Measurements from ENCODE around the gene ZNF281.
"Not testable (repeated sequence)": the region's sequence is repeated elsewhere in the genome, so short reads cannot be mapped to it uniquely, and the experiment has no call there.

Gene ZNF281

DNA sequence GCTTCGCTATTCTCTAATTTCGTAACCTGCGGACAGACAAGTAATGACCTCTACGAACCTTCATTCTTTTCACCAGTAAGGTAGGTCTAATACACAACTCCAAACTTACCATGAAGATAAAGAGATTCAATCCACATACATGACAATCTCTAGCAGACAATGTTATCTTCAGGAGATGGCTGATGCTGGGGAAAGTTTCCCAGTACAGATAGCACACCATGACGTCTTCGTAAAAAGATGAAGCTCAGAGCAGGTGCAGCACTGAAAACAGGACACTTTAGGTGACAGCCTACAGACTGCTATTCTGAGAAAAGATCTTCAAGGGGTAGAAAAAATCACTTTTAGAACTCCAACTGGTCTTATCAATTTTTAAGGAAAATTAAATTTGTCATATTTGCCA is 41.3 kb downstream of the ZNF281 start:
- Mint-ChIP-seq H3K9me3 (no peaks in the 10 kb centered on the region), H3K36me3 (ENCODE audit: low read depth) (peaks cover 4% of the 10 kb centered on the region), H3K4me3 (no peak overlapping the region), H3K4me1 (ENCODE audit: low read depth) (no peaks in the 10 kb centered on the region), H3K27ac (no peak overlapping the region), H3K27me3 (no peaks in the 10 kb centered on the region)

DNA sequence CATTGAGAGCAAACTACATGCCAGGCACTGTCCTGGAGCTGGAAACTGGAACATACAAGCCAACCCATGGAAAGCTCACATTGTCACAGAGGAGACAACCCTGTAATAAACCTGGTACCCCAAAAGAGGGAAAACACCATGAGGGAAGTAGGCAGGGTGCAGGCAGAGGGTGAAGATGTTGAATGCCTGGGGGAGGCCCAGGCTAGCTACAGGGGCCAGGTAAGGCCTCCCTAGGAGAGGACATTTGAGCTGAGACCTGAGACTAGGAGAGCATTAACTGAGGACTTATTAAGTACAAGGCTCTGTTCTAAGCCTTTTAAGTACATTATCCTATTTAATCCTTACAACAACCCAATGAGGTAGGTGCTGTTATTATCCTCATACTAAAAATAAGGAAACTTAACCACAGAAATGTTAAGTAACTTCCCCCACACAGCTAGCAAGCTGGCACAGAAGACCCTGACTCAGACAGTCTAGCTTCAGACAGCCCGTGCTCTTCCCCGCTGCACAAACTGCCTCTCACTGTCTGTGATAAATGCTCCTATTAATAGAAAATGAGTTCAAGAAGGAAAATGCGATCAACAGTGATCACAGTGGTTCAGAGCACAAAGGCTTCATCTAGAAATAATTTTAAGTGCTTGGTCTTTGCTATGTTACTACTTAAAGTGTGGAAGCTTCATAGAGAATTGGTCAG is 41.8 kb downstream of the ZNF281 start:
- no peaks in the 10 kb centered on the region for H3K9me3 Mint-ChIP-seq
- no peaks in the 10 kb centered on the region for H3K27me3 Mint-ChIP-seq
- no peaks in the 10 kb centered on the region for H3K4me1 Mint-ChIP-seq (ENCODE audit: low read depth)
- H3K36me3 Mint-ChIP-seq (ENCODE audit: low read depth): peaks cover 4% of the 10 kb centered on the region
- H3K4me3 Mint-ChIP-seq: no peak overlapping the region
- H3K27ac Mint-ChIP-seq: no peak overlapping the region

DNA sequence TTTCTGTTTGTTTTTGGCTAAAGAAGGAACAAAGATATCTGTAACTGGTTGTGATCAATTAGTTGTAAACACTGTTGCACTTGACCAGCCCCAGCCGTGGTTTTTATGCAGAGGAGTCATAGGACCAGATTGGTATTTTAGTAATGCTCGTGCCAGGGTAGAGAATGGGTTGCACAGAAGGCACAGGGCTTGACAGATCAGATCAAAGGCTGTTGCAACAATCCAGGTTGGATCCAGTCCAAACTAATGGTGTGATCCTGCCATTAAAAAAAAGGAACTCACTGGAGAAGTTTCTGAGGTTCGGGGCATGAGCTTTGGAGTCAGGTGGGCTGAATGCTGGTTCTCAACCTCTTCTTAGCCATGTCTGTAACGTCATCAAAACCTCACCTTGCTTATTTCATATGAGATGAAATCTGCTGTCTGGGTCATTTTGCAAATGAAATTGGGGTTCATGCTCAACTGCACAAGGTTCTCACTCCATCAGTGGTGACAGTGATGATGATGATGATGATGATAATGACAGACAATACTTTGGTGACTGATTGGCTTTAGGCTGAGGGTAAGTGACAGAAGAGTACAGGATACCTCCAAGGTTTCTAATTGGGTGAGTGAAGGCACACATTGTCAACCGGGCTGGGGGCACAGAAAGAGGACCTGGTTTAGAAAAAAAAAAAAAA is 43.1 kb downstream of the ZNF281 start:
- H3K9me3 Mint-ChIP-seq: no peaks in the 10 kb centered on the region
- H3K27ac Mint-ChIP-seq: no peak overlapping the region
- H3K36me3 Mint-ChIP-seq (ENCODE audit: low read depth): peaks cover 4% of the 10 kb centered on the region
- no peaks in the 10 kb centered on the region for H3K27me3 Mint-ChIP-seq
- H3K4me1 Mint-ChIP-seq (ENCODE audit: low read depth): no peaks in the 10 kb centered on the region
- no peak overlapping the region for H3K4me3 Mint-ChIP-seq

DNA sequence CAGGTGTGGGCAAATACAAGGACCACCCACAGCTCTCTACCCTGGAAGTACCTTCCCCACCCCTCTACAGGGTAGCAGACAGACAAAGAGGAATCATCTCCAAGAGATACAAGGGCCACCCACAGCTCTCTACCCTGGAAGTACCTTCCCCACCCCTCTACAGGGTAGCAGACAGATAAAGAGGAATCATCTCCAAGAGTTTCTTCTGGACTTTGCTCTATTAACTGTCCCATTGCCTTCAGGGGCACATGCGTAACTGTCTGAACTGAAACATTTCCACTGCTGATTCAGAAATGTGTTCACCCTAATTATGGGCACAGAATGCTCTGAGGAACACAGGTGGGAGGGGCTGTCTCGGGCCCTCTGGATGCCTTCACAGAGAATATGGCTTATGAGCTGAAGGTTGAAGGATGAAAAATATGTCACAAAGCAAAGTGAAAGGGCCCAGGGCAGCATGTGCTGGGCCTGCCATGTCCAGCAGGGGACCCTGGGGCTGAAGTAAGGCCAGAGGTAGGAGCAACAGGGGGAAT is 43.9 kb downstream of the ZNF281 start:
- H3K4me1 Mint-ChIP-seq (ENCODE audit: low read depth): no peaks in the 10 kb centered on the region
- H3K27me3 Mint-ChIP-seq: no peaks in the 10 kb centered on the region
- H3K9me3 Mint-ChIP-seq: no peaks in the 10 kb centered on the region
- H3K36me3 Mint-ChIP-seq (ENCODE audit: low read depth): peaks cover 4% of the 10 kb centered on the region
- H3K27ac Mint-ChIP-seq: no peak overlapping the region
- H3K4me3 Mint-ChIP-seq: no peak overlapping the region

DNA sequence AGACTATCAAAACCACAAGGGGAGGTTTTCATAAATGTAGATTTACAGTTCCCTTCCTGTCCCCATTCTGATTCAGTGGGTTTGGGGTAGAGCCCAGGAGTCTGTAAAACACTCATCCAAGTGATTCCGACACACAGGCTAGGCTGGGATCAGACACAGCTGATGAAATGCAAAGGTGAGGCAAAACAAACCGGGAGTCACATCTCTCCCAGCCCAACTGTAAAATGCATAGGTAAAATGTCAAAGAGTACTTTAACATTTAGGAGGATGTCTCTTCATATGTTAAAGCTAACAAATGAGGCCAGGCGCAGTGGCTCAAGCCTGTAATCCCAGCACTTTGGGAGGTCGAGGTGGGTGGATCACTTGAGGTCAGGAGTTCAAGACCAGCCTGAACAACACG is 45.0 kb downstream of the ZNF281 start:
- H3K9me3 Mint-ChIP-seq: no peaks in the 10 kb centered on the region
- H3K4me1 Mint-ChIP-seq (ENCODE audit: low read depth): no peaks in the 10 kb centered on the region
- no peak overlapping the region for H3K27ac Mint-ChIP-seq
- H3K27me3 Mint-ChIP-seq: no peaks in the 10 kb centered on the region
- H3K4me3 Mint-ChIP-seq: no peak overlapping the region
- peaks cover 2% of the 10 kb centered on the region for H3K36me3 Mint-ChIP-seq (ENCODE audit: low read depth)

DNA sequence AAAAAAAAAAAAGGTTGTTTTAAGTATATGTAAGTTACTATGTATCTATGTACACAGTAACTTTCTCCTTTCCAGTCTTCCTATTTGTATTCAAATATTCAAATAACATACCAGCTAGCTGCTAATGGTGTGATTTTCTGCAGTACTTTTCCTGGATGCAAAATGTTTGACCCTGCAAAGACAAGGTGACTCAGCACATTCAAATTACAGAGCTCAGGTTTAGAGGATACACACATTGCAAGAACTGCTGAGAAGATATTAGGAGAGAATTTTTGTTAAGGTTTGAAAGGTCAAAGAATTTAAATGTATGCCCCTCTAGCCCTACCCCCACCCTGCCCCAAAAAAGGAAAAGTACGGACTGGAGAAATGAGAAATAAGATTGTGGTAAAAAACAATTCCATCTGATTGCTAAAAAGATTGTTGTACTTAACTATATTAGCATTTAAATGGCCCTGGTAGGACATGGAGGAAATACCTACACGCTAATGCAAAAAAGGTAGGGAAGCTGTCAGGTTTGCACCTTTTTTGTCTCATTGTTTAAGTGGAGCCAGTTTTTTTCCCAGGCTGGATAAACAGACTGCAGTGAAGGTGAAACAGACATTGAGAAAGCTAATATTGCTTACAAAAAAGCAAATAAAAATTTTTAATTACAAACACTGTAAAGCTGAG is 45.6 kb downstream of the ZNF281 start:
- H3K9me3 Mint-ChIP-seq: no peaks in the 10 kb centered on the region
- no peak overlapping the region for H3K4me3 Mint-ChIP-seq
- H3K4me1 Mint-ChIP-seq (ENCODE audit: low read depth): no peaks in the 10 kb centered on the region
- H3K36me3 Mint-ChIP-seq (ENCODE audit: low read depth): no peaks in the 10 kb centered on the region
- H3K27ac Mint-ChIP-seq: no peak overlapping the region
- no peaks in the 10 kb centered on the region for H3K27me3 Mint-ChIP-seq

DNA sequence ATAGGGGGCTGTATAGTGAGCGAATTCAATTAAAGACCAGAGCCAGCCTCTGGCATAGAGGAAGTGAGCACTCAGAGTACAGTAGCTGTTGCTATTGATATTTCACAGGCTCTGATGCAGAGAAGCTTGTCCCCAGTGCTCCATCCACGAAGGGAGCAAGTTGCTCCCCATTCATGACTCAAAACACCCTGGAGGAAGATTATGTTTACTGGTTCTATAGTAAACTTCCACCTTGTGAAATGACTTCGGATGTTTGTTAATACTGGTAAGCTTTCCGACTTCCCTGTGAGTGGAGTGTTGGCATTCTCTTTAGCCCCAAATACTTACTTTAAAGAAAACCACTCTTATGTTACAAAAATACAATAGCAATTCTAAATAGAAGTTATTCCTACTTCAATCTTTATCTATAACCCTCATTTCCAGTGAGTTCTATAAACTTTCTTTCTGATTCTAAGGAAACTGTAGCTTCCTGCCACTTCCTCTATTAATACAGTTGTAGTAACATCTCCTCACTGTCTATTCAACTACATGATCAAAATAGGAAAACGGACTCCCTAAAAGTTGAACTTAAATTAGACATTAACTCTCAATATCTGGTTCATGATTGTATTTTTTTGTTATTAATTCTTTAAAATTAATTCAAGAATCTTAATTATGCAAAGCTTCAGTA is 46.4 kb downstream of the ZNF281 start:
- Mint-ChIP-seq H3K36me3 (ENCODE audit: low read depth) (no peaks in the 10 kb centered on the region), H3K9me3 (no peaks in the 10 kb centered on the region), H3K4me1 (ENCODE audit: low read depth) (no peaks in the 10 kb centered on the region), H3K27me3 (no peaks in the 10 kb centered on the region), H3K4me3 (no peak overlapping the region), H3K27ac (no peak overlapping the region)

DNA sequence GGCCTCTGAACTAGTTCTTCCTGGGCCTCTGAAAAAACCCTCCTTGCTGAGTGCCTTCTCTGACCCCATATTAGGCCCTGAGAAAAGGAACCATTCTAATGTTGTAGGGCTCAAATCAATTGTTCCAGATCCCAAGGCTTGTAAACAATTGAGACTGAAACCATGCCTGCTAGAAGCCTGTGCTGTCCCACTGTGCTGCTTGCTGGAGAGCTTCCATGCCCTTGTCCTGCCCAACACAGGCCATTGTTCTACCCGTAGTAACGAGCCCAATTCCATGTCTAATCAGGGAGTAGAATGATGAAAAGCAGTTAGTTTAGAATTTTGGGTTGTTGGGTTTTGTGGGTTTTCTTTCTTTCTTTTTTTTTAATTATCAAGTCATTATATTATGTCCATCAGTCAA is 47.4 kb downstream of the ZNF281 start:
- no peak overlapping the region for H3K4me3 Mint-ChIP-seq
- H3K9me3 Mint-ChIP-seq: no peaks in the 10 kb centered on the region
- H3K4me1 Mint-ChIP-seq (ENCODE audit: low read depth): no peaks in the 10 kb centered on the region
- H3K27ac Mint-ChIP-seq: no peak overlapping the region
- H3K27me3 Mint-ChIP-seq: no peaks in the 10 kb centered on the region
- H3K36me3 Mint-ChIP-seq (ENCODE audit: low read depth): no peaks in the 10 kb centered on the region

DNA sequence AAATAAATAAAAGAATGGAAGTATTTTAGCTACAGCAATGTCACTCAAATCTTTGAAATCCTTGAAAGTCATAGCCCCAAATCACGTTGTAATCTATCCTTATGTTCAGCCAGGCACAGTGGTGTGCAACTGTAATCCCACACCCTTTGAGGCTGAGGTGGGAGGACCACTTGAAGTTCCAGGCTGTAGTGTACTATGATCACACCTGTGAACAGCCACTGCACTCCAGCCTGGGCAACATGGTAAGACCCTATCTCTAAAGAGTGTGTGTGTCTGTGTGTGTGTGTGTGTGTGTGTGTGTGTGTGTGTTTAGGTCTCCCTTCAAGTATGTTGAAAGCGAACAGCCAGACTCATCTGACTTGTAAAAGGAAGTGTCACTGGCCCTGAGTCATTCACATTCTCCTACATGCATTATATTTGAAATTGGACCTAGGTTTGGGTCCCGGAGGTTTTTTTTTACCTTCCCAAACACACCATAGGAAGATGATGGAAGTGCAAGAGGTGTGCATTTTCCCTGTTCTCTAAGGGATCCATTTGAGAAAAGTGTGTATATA is 50.1 kb downstream of the ZNF281 start:
- Mint-ChIP-seq H3K9me3 (no peaks in the 10 kb centered on the region), H3K4me3 (no peak overlapping the region), H3K36me3 (ENCODE audit: low read depth) (no peaks in the 10 kb centered on the region), H3K27me3 (no peaks in the 10 kb centered on the region), H3K27ac (no peak overlapping the region), H3K4me1 (ENCODE audit: low read depth) (peaks cover 7% of the 10 kb centered on the region)

DNA sequence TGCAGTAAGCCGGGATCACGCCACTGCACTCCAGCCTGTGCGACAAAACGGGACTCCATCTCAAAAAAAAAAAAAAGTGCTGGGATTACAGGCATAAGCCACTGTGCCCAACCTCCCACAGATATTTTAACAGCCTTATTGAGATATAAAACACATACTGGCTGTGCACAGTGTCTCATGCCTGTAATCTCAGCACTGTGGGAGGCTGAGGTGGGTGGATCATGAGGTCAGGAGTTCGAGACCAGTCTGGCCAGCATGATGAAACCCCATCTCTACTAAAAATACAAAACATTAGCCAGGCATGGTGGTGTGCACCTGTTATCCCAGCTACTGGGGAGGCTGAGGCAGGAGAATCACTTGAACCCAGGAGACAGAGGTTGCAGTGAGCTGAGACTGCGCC is 51.9 kb downstream of the ZNF281 start:
- not testable (repeated sequence) for H3K36me3 Mint-ChIP-seq (ENCODE audit: low read depth); H3K27me3 Mint-ChIP-seq; H3K4me3 Mint-ChIP-seq; H3K9me3 Mint-ChIP-seq; H3K27ac Mint-ChIP-seq
- peaks cover 24% of the 10 kb centered on the region for H3K4me1 Mint-ChIP-seq (ENCODE audit: low read depth)

DNA sequence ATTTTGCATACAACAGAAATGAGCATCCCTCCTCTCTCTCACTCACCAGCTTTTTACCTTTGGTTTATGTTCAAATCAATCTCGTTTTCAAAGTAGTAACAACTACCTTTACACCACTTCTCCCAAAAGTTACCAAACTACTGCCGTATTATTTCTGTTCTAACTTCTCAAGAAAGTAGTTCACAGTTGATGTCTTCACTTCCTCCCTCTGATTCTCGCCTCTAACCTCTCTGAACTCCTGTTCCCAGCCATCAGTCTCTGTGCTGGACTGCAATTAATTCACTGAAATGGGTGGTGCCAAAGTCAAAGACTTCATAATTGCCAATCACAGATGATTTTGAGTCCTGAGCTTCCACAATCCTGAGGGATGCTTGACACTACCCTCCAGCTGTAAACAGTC is 54.0 kb downstream of the ZNF281 start:
- no peaks in the 10 kb centered on the region for H3K36me3 Mint-ChIP-seq (ENCODE audit: low read depth)
- peaks cover 41% of the 10 kb centered on the region for H3K4me1 Mint-ChIP-seq (ENCODE audit: low read depth)
- no peak overlapping the region for H3K4me3 Mint-ChIP-seq
- H3K27ac Mint-ChIP-seq: no peak overlapping the region
- no peaks in the 10 kb centered on the region for H3K27me3 Mint-ChIP-seq
- no peaks in the 10 kb centered on the region for H3K9me3 Mint-ChIP-seq

All from stimulated activated naive CD8-positive, alpha-beta T cell treated with anti-CD3 and anti-CD28 coated beads, Interleukin-15, Interleukin-2, amounts not matched to agents 100 ng/mL and 50 ng/mL, for 24 hours (primary cell).